Kidney epithelial cell (primary cell): ENCODE results near the gene KIRREL3. TPM values are rescaled to one million over a fixed set of nuclear protein-coding genes. Genes with fewer than 3 reads are reported as not detected.
"Not testable (repeated sequence)": the region's sequence is repeated elsewhere in the genome, so short reads cannot be mapped to it uniquely, and the experiment has no call there.

ENCODE experiments used
- DNase-seq: peaks from one replicate; pipeline ENCODE4 v3.0.0-alpha.2; 2010; ENCODE audit warnings: low read depth
- H3K27me3 ChIP-seq: 2 replicates; pipeline ENCODE4 v1.6.0; 2011; ENCODE audit warnings: low read length; ENCODE audit not compliant: control insufficient read depth, insufficient read depth
- H3K36me3 ChIP-seq: 2 replicates; pipeline ENCODE4 v1.5.1; 2011; ENCODE audit warnings: low read length; ENCODE audit not compliant: control insufficient read depth, insufficient read depth
- H3K4me3 ChIP-seq: 2 replicates; pipeline ENCODE4 v1.5.1; 2011; ENCODE audit warnings: low read depth, mild to moderate bottlenecking, control low read depth, low read length
- total RNA-seq: library from RNA; depleted of rRNA; stranded (reverse); fragments of >200 nt; gene quantifications from 2 replicates; pipeline ENCODE4 v1.2.3, GENCODE V29; 2015
- TF ChIP-seq, protein P1 (sequence below): IDR thresholded peaks from 2 replicates; pipeline ENCODE4 v1.5.1; 2011; ENCODE audit warnings: mild to moderate bottlenecking, moderate library complexity, low read length, control low read depth, inconsistent platforms; ENCODE audit not compliant: insufficient read depth, poor library complexity, severe bottlenecking

The KIRREL3 gene
- total RNA-seq, 1 donor from 2014 or later = 1.3 TPM

DNA sequence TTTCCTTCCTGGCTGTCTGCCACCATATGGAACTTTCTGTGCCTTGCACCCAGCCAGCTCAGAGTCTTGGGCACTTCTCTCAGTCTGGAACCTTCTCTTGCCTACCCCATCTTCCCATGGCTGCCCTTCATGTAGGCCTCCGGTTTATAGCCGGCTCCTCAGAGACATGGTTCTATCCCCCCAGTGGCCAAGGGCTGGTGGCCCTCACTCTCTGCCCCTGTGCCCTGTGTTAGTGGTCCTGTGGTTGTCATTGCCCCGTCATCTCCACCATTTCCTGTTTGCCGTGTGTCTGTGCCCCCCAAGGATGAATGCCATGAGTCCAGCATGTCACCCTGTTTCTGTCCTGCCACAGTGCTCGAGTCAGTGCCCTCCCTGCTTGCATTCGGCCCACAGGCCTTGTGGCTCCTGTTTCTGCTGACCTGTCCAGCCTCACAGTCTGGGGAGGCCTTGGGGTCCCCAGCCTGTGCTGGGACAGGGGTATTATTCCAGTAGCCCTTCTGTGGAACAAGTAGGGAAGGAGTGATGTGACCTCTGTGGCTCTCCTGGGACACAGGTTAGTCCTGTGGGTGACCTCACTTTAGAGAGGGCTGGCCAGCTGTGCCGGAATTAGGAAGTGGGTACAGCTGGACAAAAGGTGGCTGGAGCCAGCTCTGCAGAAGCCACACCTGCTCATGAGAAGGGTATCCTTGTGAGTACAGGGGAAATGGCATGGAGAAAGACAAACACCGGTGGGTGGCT lies 614.4 kb downstream of the KIRREL3 start:
- Histone ChIP-seq H3K36me3 (no peaks in the 10 kb centered on the region), H3K4me3 (no peak overlapping the region), H3K27me3 (no peaks in the 10 kb centered on the region)
- TF ChIP-seq, protein P1, sequence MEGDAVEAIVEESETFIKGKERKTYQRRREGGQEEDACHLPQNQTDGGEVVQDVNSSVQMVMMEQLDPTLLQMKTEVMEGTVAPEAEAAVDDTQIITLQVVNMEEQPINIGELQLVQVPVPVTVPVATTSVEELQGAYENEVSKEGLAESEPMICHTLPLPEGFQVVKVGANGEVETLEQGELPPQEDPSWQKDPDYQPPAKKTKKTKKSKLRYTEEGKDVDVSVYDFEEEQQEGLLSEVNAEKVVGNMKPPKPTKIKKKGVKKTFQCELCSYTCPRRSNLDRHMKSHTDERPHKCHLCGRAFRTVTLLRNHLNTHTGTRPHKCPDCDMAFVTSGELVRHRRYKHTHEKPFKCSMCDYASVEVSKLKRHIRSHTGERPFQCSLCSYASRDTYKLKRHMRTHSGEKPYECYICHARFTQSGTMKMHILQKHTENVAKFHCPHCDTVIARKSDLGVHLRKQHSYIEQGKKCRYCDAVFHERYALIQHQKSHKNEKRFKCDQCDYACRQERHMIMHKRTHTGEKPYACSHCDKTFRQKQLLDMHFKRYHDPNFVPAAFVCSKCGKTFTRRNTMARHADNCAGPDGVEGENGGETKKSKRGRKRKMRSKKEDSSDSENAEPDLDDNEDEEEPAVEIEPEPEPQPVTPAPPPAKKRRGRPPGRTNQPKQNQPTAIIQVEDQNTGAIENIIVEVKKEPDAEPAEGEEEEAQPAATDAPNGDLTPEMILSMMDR = no peak
- DNase-seq = no peak

DNA sequence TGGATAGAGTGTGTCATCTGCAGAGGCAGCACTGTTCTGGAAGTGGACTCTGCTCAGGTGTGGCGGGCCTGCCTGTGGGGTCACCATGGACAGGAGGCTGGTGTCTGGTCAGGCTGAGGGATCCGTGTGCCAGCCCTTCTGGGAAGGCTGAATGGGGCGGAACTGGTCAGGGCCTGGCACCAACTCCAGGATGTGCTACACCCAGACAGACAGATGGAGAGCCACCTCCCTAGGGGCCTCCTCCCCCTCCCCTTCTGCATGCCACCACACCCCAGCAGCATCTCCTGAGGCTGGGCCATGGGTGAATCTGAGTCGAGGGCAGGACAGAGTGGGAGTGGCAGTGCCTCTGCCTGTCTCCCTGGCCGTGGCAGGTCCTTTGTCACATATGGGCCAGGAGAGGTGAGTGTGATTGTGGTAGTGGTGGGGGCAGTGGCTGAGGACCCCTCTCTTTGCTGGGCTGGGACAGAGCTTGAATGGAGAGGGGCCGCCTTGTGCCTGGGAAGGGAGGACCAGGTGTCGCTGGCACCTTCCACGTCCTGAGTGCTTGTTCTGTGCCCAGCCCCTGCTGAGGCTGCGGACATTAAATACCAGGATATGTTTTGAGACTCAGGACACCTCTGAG lies 616.0 kb downstream of the KIRREL3 start:
- TF ChIP-seq, protein P1 = no peak
- DNase-seq = no peak
- Histone ChIP-seq H3K36me3 (no peaks in the 10 kb centered on the region), H3K4me3 (no peak overlapping the region), H3K27me3 (no peaks in the 10 kb centered on the region)

DNA sequence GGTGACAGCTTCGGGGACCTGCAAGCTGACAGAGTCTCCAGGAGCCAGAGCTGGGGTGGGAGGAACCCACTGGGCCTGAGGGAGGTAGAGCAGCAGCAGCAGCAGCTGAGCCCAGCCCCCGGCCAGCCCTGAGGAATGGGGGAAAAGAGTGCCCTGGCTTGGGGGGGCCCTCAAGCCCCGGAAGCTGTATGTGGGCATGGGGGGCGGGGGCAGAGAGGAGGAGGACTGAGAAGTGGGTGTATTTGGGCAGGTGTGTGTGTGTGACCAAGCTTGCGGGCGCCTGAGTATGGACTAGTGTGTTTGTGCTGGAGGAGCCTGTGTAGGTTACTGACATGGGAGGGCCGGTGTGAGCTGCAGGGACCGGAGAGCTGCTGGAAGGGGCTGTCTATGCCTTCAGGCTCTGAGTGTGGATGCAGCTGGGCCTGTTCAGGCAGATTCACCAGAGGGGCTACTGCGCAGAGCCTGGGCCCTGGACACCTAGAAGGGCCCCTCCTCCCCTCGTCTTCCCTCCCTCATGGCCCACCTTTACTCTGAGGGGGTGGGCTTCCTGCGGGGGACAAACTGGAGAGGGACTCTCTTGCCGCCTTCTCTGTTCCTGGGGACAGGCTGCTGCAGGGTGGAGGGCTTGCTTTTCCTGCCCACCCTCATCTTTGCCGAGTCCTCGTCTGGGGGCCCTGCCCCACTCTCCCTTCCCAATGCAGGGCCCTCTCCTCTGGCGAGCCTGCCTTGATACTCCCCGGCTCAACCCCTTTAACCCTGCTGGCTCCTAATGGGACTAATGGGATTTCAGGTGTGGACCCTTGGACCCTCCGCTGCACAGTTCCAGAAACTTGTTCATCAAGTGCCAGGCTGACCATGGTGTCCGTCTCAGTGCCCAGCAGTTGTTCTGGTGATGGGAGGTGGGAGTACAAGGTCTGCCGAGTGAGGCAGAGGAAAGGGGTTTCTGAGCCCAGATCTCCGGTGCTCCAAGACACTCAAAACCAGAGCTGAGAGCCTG lies 616.9 kb downstream of the KIRREL3 start:
- H3K4me3 ChIP-seq = no peak overlapping the region
- TF ChIP-seq, protein P1 = no peak
- H3K36me3 ChIP-seq = no peaks in the 10 kb centered on the region
- H3K27me3 ChIP-seq = no peaks in the 10 kb centered on the region
- no peak for DNase-seq

DNA sequence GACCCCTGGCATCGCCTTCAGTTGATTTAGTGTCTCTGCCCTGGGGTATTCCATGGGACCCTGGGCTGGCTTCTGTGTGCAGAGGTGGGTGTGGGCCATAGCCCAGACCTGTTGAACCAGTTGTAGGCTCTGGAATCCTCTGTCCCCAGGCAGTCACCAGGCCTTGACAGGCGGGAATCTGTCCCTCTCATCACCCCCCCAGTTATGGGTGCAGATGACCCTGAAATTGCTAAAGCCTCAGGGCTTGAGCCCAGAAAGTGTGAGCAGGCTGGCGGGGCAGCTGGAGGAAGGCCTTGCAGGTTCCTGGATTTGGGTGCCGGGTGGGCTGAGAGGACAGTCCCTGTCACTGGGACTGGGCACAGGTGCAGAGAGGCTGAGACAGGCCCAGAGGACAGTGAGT lies 617.9 kb downstream of the KIRREL3 start:
- not testable (repeated sequence) for DNase-seq, H3K36me3 ChIP-seq, H3K27me3 ChIP-seq, H3K4me3 ChIP-seq

DNA sequence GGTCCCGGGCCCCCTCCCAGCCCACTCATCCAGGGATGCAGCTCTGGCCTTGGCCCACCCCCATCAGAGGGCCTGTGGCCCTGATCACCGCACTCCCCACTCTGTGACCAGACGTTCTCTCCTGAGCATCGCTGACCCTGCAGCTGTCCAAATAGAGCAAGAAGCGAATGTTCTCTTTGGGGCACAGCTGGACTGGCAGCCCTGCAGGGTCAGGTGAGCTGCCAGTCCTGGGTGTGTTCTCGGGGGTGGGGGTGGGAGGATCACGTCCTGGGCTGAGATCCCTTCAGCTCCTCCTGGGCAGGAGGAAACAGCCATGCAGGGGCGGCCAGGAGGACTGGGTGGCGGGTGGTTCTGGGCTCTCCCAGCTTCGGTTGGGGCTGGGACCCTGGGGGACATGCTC lies 618.6 kb downstream of the KIRREL3 start:
- DNase-seq, H3K36me3 ChIP-seq, H3K27me3 ChIP-seq, H3K4me3 ChIP-seq: not testable (repeated sequence)

DNA sequence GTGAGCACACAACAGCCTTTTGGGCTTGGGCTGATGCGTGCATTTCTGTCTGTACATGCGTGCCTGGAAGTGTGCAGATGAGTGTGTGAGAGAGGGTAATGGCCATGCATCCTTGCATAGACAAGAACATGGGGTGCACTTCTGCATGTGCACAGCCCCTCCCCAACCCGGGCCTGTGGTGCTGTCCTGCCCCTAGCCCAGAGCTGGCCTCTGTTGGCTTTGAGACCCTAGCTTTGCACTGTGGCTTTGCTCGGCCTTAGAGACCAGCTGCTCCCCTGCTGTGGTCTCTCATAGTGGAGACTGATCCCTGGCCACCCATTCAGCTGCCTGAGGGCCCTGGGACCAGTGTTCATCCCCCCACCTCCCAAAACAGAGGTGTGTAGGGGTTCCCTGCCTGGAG lies 619.7 kb downstream of the KIRREL3 start:
- Histone ChIP-seq H3K36me3 (no peaks in the 10 kb centered on the region), H3K4me3 (no peak overlapping the region), H3K27me3 (no peaks in the 10 kb centered on the region)
- no peak for DNase-seq
- TF ChIP-seq, protein P1 = no peak
